Karpas-422 (cell line): ENCODE results near the gene PFKM. TPM values are rescaled to one million over a fixed set of nuclear protein-coding genes. Genes with fewer than 3 reads are reported as not detected.
A peak's percentile ranks its signal among the peaks of the same experiment; 100 is the strongest.

Source experiments
- DNase-seq: peaks from one replicate; pipeline ENCODE4 v3.0.0-alpha.2; 2015
- H2AFZ ChIP-seq: fragments of 200-600 bp; sonication (generic); 2 replicates; pipeline ENCODE4 v1.6.1; 2014; ENCODE audit warnings: antibody characterized with exemption, low read length, mixed read lengths
- H3K27ac ChIP-seq: fragments of 200-600 bp; sonication (generic); 2 replicates; pipeline ENCODE4 v1.5.1; 2014; ENCODE audit warnings: mild to moderate bottlenecking, low read length, moderate library complexity
- H3K27me3 ChIP-seq: fragments of 200-600 bp; sonication (generic); 2 replicates; pipeline ENCODE4 v1.6.1; 2014; ENCODE audit warnings: low read length, mixed read lengths
- H3K36me3 ChIP-seq: fragments of 200-600 bp; sonication (generic); 2 replicates; pipeline ENCODE4 v1.6.1; 2014; ENCODE audit warnings: low read length, mixed read lengths; ENCODE audit not compliant: insufficient read depth
- H3K4me1 ChIP-seq: fragments of 200-600 bp; sonication (generic); 2 replicates; pipeline ENCODE4 v1.6.1; 2014; ENCODE audit warnings: mild to moderate bottlenecking, low read length, mixed read lengths
- H3K4me2 ChIP-seq: fragments of 200-600 bp; sonication (generic); 2 replicates; pipeline ENCODE4 v1.6.1; 2014; ENCODE audit warnings: low read length, low read depth, mild to moderate bottlenecking; ENCODE audit not compliant: poor library complexity, severe bottlenecking
- H3K4me3 ChIP-seq: fragments of 200-600 bp; sonication (generic); 2 replicates; pipeline ENCODE4 v1.5.1; 2014; ENCODE audit warnings: mild to moderate bottlenecking, antibody characterized with exemption, low read length, mixed read lengths
- H3K79me2 ChIP-seq: fragments of 200-600 bp; sonication (generic); 2 replicates; pipeline ENCODE4 v1.6.1; 2014; ENCODE audit warnings: mild to moderate bottlenecking, low read length, mixed read lengths
- H3K9ac ChIP-seq: fragments of 200-600 bp; sonication (generic); 2 replicates; pipeline ENCODE4 v1.6.0; 2014; ENCODE audit warnings: low read length
- H3K9me2 ChIP-seq: fragments of 200-600 bp; sonication (generic), shearing (Covaris generic); replicated peaks from 2 replicates; pipeline ENCODE4 v1.6.0; 2014; ENCODE audit warnings: mild to moderate bottlenecking, low read length, moderate library complexity; ENCODE audit not compliant: insufficient read depth
- H3K9me3 ChIP-seq: fragments of 300-700, 200-600 bp; sonication (generic); 2 replicates; pipeline ENCODE4 v1.6.1; 2014; ENCODE audit warnings: low read length, mixed read lengths
- H4K20me1 ChIP-seq: fragments of 200-600 bp; sonication (generic); 2 replicates; pipeline ENCODE4 v1.6.1; 2014; ENCODE audit warnings: mild to moderate bottlenecking, antibody characterized with exemption, low read length, low read depth; ENCODE audit not compliant: insufficient read depth
- total RNA-seq: library from RNA; depleted of rRNA; stranded (reverse); fragments of >200 nt; shearing (Covaris generic); gene quantifications from 2 replicates; pipeline ENCODE4 v1.2.3, GENCODE V29; 2014; ENCODE audit warnings: low replicate concordance

PFKM gene
- total RNA-seq, 1 experiment from 2014 or later = 71.4 TPM

DNA sequence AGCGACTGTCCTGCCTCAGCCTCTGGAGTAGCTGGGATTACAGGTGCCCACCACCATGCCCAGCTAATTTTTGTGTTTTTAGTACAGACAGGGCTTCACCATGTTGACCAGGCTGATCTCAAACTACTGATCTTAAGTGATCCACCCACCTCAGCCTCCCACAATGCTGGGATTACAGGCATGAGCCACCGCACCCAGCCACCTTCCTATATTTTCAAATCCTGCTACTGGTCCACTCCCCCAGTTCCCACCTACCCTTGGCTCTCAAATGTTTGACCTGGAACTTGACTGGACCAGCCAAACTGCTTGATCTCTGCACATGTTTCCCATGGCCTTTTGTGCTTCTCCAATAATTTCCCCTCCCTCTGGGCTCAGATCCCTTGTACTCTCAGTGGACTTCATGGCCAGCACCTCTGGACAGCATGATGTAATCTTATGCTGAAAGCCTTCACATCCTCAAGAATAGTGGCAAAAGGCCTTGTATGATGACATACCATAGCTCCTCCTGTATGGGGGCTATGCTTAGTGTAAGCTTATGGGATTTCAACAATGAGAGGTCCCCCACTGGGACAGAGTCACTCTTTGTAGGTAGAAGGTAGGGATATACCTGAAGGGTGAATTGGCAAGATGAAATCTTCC is 61.8 kb downstream of the PFKM start:
- no peaks in the 10 kb centered on the region for H3K9me3 ChIP-seq
- no peaks in the 10 kb centered on the region for H4K20me1 ChIP-seq
- H3K36me3 ChIP-seq = no peaks in the 10 kb centered on the region
- H3K4me3 ChIP-seq = no peak overlapping the region
- H3K27ac ChIP-seq = no peak overlapping the region
- no peaks in the 10 kb centered on the region for H3K27me3 ChIP-seq
- peaks cover 37% of the 10 kb centered on the region for H3K4me1 ChIP-seq
- H3K79me2 ChIP-seq = no peaks in the 10 kb centered on the region
- no peaks in the 10 kb centered on the region for H3K9me2 ChIP-seq
- no peak for DNase-seq
- no peak overlapping the region for H2AFZ ChIP-seq
- H3K9ac ChIP-seq = no peak overlapping the region
- no peak overlapping the region for H3K4me2 ChIP-seq

DNA sequence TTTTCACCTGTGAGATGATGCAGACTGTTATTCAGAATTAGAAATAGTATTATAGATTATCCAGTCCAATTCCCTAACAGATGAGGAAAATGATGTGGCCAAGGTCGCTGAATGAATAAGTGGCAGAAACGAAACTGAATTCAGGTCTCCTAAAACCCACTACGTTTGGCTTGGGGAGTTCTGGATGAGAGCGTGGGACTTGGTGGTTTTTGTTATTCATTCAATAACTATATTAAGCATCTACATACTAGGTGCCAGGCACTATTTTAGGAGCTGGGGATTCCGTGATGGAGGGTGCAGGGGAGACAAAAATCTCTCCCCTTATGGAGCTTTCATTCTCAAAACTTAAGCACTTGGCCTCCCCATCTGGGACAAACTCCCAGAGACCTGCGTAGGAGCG is 63.5 kb downstream of the PFKM start:
- Histone ChIP-seq H3K9ac (peak overlapping the region; percentile 76), H3K4me3 (peak overlapping the region; percentile 85), H3K27ac (no peak overlapping the region), H3K4me2 (peak overlapping the region; percentile 84), H3K27me3 (no peaks in the 10 kb centered on the region), H3K79me2 (no peaks in the 10 kb centered on the region), H3K9me2 (no peaks in the 10 kb centered on the region), H3K9me3 (no peaks in the 10 kb centered on the region), H4K20me1 (no peaks in the 10 kb centered on the region), H2AFZ (peak overlapping the region; percentile 97; the same call in 1 of the 2 replicates), H3K36me3 (no peaks in the 10 kb centered on the region), H3K4me1 (peaks cover 40% of the 10 kb centered on the region)
- DNase-seq = no peak

DNA sequence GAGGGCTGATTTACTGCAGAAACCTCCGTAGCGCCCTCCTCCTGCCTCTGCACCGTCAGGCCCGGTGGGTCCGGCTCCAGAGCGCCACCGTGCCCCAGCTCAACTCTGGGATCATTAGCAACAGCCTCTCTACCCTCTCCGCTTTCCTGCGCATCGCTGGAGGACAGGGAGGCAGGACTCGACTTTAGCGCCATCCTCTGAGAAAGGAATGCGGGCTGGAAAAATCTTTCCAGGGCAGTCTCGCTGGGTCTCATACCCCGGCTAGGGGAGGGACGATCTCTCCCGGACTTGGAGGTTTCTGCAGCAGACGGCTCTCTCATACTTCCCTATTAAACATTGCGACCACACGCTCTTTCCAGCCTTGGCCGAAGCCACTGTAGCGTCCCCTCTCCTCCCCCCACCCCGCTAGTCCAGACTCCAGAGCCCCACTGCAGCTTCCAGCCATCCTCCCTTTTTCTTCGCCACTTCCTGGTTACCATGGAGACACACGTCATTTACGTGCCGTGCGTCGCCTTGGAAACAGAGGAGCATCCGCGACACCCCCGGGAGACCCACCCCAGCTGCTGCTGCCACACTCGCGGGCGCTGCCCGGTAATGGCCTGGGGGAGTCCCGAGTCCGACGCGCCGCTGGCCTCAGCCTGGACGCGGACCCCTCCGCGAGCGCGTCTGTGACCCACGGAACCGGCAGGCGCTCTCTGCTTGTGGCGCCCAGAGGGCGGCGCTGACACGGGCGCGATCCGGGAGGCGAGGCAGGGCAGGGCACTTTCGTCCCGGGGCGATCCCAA is 64.1 kb downstream of the PFKM start, which contains the start of gene CCDC184:
TSS of gene CCDC184 (plus strand) at position 554 of the 785 bp plus-strand sequence. CDS start 479 bp downstream, outside the sequence.
- Histone ChIP-seq H3K27ac (no peak within 1 kb of the TSS), H3K27me3 (no peaks in the 10 kb centered on the region), H3K79me2 (no peaks in the 10 kb centered on the region), H3K9me3 (no peaks in the 10 kb centered on the region), H3K9ac (peak within 1 kb of the TSS; percentile 76), H4K20me1 (no peaks in the 10 kb centered on the region), H3K4me2 (peak within 1 kb of the TSS; percentile 84), H3K4me1 (peaks cover 40% of the 10 kb centered on the region), H3K9me2 (no peaks in the 10 kb centered on the region), H3K36me3 (no peaks in the 10 kb centered on the region), H3K4me3 (peak within 1 kb of the TSS; percentile 85), H2AFZ (peak within 1 kb of the TSS; percentile 97)
- peak; percentile 94 for DNase-seq

DNA sequence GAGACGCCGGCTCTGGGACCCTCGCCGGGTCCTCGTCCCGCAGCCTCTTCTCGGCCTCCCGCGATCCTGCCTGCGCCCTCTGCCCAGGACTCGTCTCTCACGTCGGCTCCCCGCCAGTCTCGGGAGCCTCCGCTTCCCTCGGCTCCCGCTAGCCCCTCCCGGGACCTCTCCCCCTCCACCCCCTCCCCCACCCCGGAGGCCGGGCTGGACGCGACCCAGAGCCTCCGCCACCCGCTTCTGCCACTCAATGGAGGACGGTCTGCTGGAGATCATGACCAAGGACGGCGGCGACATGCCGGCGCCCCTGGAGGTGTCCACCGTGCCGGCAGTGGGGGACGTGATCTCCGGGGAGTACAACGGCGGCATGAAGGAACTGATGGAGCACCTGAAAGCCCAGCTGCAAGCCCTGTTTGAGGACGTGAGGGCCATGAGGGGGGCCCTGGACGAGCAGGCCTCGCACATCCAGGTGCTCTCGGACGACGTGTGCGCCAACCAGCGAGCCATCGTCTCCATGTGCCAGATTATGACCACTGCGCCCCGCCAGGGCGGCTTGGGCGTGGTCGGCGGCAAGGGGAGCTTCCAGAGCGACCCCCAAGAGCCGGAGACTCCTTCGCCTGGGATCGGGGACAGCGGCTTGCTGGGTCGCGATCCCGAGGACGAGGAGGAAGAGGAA is 64.8 kb downstream of the PFKM start:
- H3K4me2 ChIP-seq = peak overlapping the region; percentile 84
- H3K9me2 ChIP-seq = no peaks in the 10 kb centered on the region
- H3K36me3 ChIP-seq = no peaks in the 10 kb centered on the region
- peak overlapping the region; percentile 85 for H3K4me3 ChIP-seq
- peak overlapping the region; percentile 76 for H3K9ac ChIP-seq
- H3K27ac ChIP-seq = no peak overlapping the region
- DNase-seq = no peak
- H3K79me2 ChIP-seq = no peaks in the 10 kb centered on the region
- peak overlapping the region; percentile 97; the same call in 1 of the 2 replicates for H2AFZ ChIP-seq
- peaks cover 40% of the 10 kb centered on the region for H3K4me1 ChIP-seq
- H3K27me3 ChIP-seq = no peaks in the 10 kb centered on the region
- H3K9me3 ChIP-seq = no peaks in the 10 kb centered on the region
- no peaks in the 10 kb centered on the region for H4K20me1 ChIP-seq

DNA sequence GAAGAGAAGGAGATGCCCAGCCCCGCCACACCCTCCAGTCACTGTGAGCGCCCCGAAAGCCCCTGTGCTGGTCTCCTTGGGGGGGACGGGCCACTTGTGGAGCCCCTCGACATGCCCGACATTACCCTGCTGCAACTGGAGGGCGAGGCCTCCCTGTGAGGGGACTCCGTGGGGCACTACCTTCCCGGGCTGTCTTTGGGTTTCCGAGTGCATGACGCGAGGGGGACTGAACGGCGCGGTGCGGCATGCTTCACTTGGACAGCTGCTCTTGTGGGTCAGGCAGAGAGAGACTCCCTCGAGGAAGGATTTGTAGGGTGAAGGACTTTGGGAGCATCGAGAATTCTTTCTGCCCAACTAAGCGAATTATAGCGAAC is 65.4 kb downstream of the PFKM start:
- Histone ChIP-seq H3K36me3 (no peaks in the 10 kb centered on the region), H3K79me2 (no peaks in the 10 kb centered on the region), H3K4me1 (peaks cover 44% of the 10 kb centered on the region), H3K9me2 (no peaks in the 10 kb centered on the region), H3K27me3 (no peaks in the 10 kb centered on the region), H3K4me2 (peak overlapping the region; percentile 60), H3K9me3 (no peaks in the 10 kb centered on the region), H3K27ac (peak overlapping the region; percentile 66), H3K9ac (peak overlapping the region; percentile 42), H4K20me1 (no peaks in the 10 kb centered on the region), H2AFZ (no peak overlapping the region), H3K4me3 (peak overlapping the region; percentile 85; the same call in 1 of the 2 replicates)
- peak; percentile 30 for DNase-seq

DNA sequence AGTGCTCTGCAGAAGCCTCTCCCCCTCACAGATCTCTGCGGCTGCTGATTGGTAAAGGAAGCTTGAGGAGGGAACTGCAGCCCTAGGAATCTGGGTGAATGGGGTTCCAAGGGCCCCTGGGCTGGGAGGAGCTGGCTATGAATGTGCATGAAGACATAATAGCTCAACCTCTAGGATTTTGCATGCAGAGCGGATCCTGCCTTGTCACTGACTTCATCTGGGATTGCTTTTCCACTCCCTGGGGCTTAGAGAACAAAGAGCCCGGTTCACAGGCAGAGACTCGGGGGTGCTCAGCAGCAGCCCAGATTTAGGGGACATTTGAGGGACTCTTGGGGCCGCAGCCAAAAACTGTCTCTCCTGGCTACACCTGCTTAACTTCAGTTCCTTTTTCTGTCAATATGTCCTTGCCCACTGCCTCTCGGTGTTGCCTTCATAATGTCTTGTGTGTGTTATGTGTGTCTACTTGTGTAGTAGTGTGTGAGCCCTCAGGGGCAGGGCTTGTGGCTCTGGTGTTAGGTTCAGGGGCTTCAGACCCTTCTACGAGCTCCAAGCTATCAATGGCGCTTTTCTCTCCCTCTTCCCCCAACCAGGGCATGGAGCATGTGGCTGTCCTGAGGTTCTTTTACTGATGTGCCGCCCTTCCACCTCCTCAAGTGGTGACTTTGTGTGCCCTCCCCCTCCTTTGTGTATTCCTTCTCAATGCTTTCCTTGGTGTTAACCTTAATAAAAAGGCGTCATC is 66.2 kb downstream of the PFKM start:
- peak overlapping the region; percentile 13; the same call in 1 of the 2 replicates for H2AFZ ChIP-seq
- no peaks in the 10 kb centered on the region for H3K79me2 ChIP-seq
- H3K9me2 ChIP-seq = no peaks in the 10 kb centered on the region
- H3K36me3 ChIP-seq = no peaks in the 10 kb centered on the region
- peaks cover 44% of the 10 kb centered on the region for H3K4me1 ChIP-seq
- peak overlapping the region; percentile 47; the same call in 1 of the 2 replicates for H3K4me3 ChIP-seq
- no peaks in the 10 kb centered on the region for H3K27me3 ChIP-seq
- peak overlapping the region; percentile 66 for H3K27ac ChIP-seq
- peak; percentile 82 for DNase-seq
- peak overlapping the region; percentile 42 for H3K9ac ChIP-seq
- peak overlapping the region; percentile 60 for H3K4me2 ChIP-seq
- no peaks in the 10 kb centered on the region for H4K20me1 ChIP-seq
- H3K9me3 ChIP-seq = no peaks in the 10 kb centered on the region

DNA sequence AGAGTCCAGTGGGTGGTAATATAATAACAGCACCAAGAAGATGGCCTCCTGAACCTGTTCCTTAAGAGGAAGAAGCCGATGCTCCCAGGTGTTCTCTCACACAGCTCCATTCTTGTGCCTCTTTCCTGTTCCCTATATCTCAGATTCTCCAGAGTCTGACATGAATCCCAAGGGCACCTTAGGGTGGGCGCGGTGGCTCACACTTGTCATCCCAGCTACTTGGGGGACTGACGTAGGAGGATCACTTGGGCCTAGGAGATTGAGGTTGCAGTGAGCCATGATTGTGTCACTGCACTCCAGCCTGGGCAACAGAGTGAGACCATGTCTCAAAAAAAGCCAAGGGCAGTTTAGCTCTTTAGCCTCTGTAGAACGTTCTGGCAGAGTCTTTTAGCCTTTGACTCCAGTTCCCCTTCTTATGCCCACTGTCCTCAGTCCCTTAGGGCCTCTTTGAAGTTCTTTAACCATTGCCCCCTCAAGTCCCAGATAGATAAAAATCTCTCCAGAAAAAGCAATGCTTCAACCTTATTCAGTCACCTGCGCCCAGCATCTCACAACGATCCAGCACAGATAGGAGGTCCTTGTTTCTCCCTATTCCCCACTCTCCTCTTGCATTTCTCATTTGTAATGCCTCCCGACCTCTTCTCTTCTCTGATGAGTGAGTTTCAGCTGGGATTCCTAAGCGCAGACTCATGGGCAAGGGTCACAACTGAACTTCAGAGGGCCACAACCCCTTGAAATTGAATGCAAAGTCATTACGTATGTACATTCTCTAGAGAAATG is 68.9 kb downstream of the PFKM start:
- H3K9me2 ChIP-seq = no peaks in the 10 kb centered on the region
- H3K9ac ChIP-seq = no peak overlapping the region
- peak; percentile 37 for DNase-seq
- no peaks in the 10 kb centered on the region for H3K79me2 ChIP-seq
- H3K4me2 ChIP-seq = no peak overlapping the region
- H3K9me3 ChIP-seq = no peaks in the 10 kb centered on the region
- H3K4me1 ChIP-seq = peaks cover 34% of the 10 kb centered on the region
- no peak overlapping the region for H3K4me3 ChIP-seq
- no peak overlapping the region for H2AFZ ChIP-seq
- no peaks in the 10 kb centered on the region for H3K36me3 ChIP-seq
- no peak overlapping the region for H3K27ac ChIP-seq
- H4K20me1 ChIP-seq = no peaks in the 10 kb centered on the region
- H3K27me3 ChIP-seq = no peaks in the 10 kb centered on the region
